ENCODE data around the gene METTL6.
A peak's percentile ranks its signal among the peaks of the same experiment; 100 is the strongest.

DNA sequence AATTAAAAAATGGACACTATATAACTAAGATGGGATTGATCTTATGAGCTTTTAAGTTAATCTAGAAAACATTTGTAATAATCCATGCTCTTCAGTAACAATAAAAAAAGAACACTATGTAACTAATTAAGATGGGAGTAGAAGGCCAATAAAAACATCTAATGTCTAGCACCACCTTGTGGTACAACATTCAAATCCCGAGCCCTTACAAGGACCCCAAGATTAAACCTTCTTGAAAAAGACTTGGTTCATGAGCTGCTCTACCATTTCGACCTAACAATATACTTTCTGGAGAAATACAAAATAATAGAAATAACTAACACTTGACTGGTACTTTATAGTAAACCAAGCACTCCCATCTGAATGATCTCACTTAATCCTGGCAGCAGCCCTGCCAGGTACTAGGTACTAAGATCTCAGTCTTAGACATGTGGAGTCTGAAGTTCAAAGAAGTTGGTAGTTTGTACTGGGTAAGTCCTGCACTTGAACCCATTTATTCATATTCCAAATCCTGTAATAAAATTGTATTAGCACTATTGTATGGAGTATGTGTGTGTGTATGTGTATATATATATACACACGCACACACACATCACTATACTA, 21.8 kb downstream of the METTL6 start:
- TF ChIP-seq, protein P1, sequence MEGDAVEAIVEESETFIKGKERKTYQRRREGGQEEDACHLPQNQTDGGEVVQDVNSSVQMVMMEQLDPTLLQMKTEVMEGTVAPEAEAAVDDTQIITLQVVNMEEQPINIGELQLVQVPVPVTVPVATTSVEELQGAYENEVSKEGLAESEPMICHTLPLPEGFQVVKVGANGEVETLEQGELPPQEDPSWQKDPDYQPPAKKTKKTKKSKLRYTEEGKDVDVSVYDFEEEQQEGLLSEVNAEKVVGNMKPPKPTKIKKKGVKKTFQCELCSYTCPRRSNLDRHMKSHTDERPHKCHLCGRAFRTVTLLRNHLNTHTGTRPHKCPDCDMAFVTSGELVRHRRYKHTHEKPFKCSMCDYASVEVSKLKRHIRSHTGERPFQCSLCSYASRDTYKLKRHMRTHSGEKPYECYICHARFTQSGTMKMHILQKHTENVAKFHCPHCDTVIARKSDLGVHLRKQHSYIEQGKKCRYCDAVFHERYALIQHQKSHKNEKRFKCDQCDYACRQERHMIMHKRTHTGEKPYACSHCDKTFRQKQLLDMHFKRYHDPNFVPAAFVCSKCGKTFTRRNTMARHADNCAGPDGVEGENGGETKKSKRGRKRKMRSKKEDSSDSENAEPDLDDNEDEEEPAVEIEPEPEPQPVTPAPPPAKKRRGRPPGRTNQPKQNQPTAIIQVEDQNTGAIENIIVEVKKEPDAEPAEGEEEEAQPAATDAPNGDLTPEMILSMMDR (IDR thresholded peaks at IDR 0.05 in 4 of 5, conservative IDR thresholded peaks at IDR 0.05 in 1 of 5), result peak; percentile 29 to 66 (median 44)
- TF ChIP-seq POLR2A (IDR thresholded peaks at IDR 0.05), result no peak
